ENCODE data around the gene ENOX1. TPM values are rescaled to one million over a fixed set of nuclear protein-coding genes. Genes with fewer than 3 reads are reported as not detected.

Gene ENOX1
- total RNA-seq, 1 experiment from 2014 or later, result 1.5 TPM

- Mint-ChIP-seq H3K36me3 (ENCODE audit: insufficient read depth, unreplicated experiment) (no peaks in the 10 kb centered on the region), H3K4me1 (ENCODE audit: low read depth, unreplicated experiment) (peaks cover 27% of the 10 kb centered on the region), H3K4me3 (ENCODE audit: low read depth, unreplicated experiment) (no peak overlapping the region), H3K27me3 (ENCODE audit: unreplicated experiment) (no peaks in the 10 kb centered on the region), H3K27ac (ENCODE audit: unreplicated experiment) (peak overlapping the region; percentile 20), H3K9me3 (ENCODE audit: low read depth, unreplicated experiment) (no peaks in the 10 kb centered on the region)
- no peak for TF ChIP-seq CTCF (IDR thresholded peaks at IDR 0.05; ENCODE audit: unreplicated experiment)
- no peak for DNase-seq
- CTCF ChIA-PET, result no interaction called here
- intact Hi-C loops (cut with micrococcal nuclease; ENCODE audit: unreplicated experiment), result no loop called here
- no TSS peak for BruUV-seq (replicated peaks)
Measured at GRCh38 chr13:43662976-43663375, 123.8 kb downstream of the ENOX1 start.

GRCh38 chr13:43661161-43661830 is 125.5 kb downstream of the ENOX1 start:
- CTCF ChIA-PET, result no interaction called here
- intact Hi-C loops (cut with micrococcal nuclease; ENCODE audit: unreplicated experiment), result no loop called here
- Mint-ChIP-seq H3K4me3 (ENCODE audit: low read depth, unreplicated experiment) (no peak overlapping the region), H3K4me1 (ENCODE audit: low read depth, unreplicated experiment) (peaks cover 27% of the 10 kb centered on the region), H3K27ac (ENCODE audit: unreplicated experiment) (no peak overlapping the region), H3K36me3 (ENCODE audit: insufficient read depth, unreplicated experiment) (no peaks in the 10 kb centered on the region), H3K9me3 (ENCODE audit: low read depth, unreplicated experiment) (no peaks in the 10 kb centered on the region), H3K27me3 (ENCODE audit: unreplicated experiment) (no peaks in the 10 kb centered on the region)
- no peak for DNase-seq
- no peak for TF ChIP-seq CTCF (IDR thresholded peaks at IDR 0.05; ENCODE audit: unreplicated experiment)
- BruUV-seq (replicated peaks), result no TSS peak

GRCh38 chr13:43657485-43657884 is 129.3 kb downstream of the ENOX1 start:
- H3K27me3 Mint-ChIP-seq (ENCODE audit: unreplicated experiment), result no peaks in the 10 kb centered on the region
- no peaks in the 10 kb centered on the region for H3K36me3 Mint-ChIP-seq (ENCODE audit: insufficient read depth, unreplicated experiment)
- H3K4me1 Mint-ChIP-seq (ENCODE audit: low read depth, unreplicated experiment), result peaks cover 2% of the 10 kb centered on the region
- no peak overlapping the region for H3K4me3 Mint-ChIP-seq (ENCODE audit: low read depth, unreplicated experiment)
- no peak for TF ChIP-seq CTCF (IDR thresholded peaks at IDR 0.05; ENCODE audit: unreplicated experiment)
- intact Hi-C loops (cut with micrococcal nuclease; ENCODE audit: unreplicated experiment), result no loop called here
- no peaks in the 10 kb centered on the region for H3K9me3 Mint-ChIP-seq (ENCODE audit: low read depth, unreplicated experiment)
- CTCF ChIA-PET, result no interaction called here
- no peak overlapping the region for H3K27ac Mint-ChIP-seq (ENCODE audit: unreplicated experiment)
- no TSS peak for BruUV-seq (replicated peaks)
- DNase-seq, result no peak

GRCh38 chr13:43653980-43654379 is 132.8 kb downstream of the ENOX1 start:
- Mint-ChIP-seq H3K4me3 (ENCODE audit: low read depth, unreplicated experiment) (no peak overlapping the region), H3K9me3 (ENCODE audit: low read depth, unreplicated experiment) (no peaks in the 10 kb centered on the region), H3K4me1 (ENCODE audit: low read depth, unreplicated experiment) (no peaks in the 10 kb centered on the region), H3K27ac (ENCODE audit: unreplicated experiment) (no peak overlapping the region), H3K27me3 (ENCODE audit: unreplicated experiment) (no peaks in the 10 kb centered on the region), H3K36me3 (ENCODE audit: insufficient read depth, unreplicated experiment) (no peaks in the 10 kb centered on the region)
- DNase-seq, result no peak
- no peak for TF ChIP-seq CTCF (IDR thresholded peaks at IDR 0.05; ENCODE audit: unreplicated experiment)
- CTCF ChIA-PET, result no interaction called here
- intact Hi-C loops (cut with micrococcal nuclease; ENCODE audit: unreplicated experiment), result no loop called here
- BruUV-seq (replicated peaks), result no TSS peak
